GM18858 (cell line): ENCODE data around the gene SLC25A14.

ENCODE experiments used
- ATAC-seq: cut with Tn5 transposase; IDR thresholded peaks from one replicate; pipeline ENCODE4 v1.9.1; 2021; ENCODE audit not compliant: unreplicated experiment

SLC25A14 gene

DNA sequence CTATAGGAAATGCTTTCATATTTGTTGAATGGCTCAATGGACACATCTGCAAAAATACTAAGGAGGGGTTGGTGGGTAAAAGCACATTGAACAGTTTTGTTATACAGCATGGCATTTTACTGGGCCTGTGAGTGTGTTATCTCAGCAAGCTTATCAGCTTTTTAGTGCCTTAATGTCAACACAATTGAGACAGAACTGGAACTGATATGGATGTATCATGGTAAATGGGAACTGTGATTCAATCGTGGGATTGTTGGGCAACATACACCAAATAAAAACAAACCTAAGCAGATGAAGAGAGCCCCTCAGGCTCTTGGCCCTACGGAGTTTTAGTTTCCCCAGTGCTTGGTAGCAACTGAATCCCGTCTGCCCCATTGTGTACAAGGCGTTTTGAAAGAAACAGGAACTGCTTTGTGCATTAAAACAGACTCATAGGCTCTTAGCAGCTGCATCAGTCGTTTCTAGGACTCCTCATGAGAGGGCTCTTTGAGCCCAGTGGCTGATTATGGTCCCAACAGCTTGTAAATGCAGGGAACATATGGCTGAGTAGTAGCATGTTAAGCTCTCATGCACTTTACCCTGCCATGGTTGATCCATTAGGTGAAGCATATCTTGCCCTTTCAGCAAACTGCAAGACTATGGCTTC is 38.4 kb downstream of the SLC25A14 start:
- ATAC-seq = no peak

DNA sequence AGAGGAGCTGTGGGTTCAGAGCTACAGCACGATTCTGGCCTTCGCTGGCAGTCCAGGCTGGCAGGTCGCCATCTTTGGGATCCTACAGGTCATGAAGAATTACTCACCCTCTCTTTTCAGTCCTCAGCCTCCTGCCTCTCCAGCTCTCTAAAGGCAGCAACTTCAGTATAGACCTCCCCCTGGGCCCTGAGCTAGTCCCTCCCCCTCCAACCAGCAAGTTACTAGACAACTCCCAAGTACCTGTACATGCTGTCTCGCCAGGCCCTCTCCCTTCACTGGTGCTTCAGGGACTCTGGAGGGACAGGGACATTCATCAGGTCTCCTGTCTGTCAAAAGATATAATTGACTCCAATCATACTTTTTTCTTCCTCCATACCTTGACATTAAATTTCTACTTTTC is 45.8 kb downstream of the SLC25A14 start, which contains the start of gene GPR119:
GPR119 (minus strand) TSS at position 155 of the 400 bp plus-strand sequence. CDS start 227 bp downstream, outside the sequence.
- no peak for ATAC-seq

DNA sequence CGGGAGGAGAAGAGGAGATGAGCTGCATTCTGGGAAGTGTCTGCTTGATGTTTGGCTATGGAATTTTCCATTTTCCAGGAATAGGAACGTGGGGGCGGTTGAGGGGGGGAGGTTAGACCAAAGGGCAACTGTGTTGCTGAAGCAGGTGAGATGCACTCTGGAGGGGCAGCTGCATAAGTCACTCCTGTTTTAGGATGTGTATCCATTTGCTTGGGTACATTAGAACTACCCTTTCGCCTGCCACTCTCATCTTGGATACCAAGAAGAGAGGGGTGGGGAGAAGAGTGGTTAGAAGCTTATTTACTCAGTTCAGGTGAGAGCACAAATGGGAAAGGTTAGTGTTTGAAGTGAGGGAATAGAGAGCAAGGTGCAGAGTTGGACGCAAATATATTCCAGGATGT is 46.7 kb downstream of the SLC25A14 start:
- no peak for ATAC-seq

DNA sequence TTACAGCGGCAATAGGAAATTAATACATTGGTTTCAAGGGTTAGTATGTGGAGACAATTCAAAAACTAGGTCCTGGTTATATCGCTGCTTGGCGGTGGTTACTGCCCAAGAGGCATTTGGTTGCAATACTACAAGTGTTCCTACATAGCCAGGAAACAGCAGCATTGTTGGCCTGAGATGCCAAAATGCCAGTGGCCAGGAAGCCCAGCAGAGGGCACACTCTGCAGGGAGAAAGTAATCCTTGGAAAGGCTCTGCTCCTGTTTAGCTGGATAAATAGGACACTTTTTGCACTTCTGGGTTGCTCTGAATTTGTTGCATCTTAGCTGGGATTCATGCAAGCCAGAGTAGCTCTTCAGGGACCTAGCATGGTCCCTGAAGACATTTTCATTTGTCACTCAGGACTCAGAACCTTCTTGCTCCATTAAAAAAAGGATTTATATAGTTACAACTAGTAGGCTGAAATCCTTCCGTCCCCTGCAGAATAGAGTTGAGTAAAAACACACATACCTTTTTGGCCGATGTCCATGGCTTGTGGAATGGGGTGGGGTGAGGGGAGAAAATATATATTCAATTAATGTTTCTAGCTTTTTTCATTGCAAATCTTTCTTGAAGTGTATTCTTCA is 53.8 kb downstream of the SLC25A14 start:
- no peak for ATAC-seq

DNA sequence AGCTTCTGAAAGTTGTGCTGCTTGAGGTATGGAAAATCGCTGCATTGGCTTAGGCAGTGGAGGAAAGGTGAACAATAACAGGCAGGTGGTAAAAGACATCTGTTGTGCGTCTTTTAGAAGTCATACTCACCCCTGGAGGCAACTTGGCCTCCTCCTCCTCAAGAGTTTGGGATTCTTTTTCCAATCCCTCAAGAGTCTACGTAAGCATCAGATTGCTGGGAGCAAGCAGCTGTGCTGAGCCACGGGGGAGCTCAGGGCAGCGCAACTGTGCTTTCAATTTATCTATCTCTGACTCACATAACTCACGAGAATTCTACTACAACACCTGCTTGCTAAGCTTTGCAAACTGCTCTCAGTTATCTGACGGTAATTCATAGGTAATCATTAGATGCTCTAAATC is 55.6 kb downstream of the SLC25A14 start:
- ATAC-seq = no peak

DNA sequence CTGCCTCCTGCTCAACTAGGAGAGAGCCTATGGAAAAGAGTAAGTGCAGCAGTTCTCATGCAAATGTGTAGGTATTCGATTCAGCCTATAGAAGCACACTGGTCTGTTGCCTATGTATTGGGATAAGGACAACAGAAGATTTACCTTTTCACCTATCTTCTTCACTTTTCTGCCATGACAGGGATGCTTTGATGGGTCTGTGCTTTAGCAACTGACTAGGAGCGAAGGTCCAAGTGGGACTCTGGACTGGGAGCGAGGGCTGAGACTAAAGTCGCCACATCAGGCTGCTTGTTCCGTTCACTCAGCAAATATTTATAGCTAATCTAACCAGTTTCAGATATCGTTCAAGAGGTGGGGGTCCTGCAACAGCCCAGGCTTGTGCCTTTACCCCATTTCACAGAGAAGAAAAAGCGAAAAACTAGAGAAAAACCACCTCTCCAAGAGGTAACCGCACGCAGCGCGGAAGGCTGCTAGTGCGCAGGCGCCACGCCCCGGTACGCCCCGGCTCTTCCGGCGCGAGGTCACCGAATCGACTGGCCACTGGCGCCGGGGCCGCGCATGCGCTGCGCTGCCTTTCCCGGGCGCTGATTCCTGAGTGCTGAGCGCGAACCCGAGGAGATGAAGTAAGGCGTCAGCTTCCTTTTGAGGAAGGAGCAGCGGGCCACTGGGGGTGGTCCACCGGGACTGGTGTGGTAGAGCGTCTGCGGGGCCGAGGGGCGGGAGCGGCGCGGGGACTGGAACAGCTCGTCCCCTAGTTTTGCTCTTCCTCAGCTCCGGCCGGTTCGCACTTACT is 61.9 kb downstream of the SLC25A14 start, which contains the start of gene RBMX2:
RBMX2 (plus strand) TSS at position 573 of the 793 bp plus-strand sequence; CDS start at position 619, 46 bp downstream.
- ATAC-seq = peak; percentile 84

DNA sequence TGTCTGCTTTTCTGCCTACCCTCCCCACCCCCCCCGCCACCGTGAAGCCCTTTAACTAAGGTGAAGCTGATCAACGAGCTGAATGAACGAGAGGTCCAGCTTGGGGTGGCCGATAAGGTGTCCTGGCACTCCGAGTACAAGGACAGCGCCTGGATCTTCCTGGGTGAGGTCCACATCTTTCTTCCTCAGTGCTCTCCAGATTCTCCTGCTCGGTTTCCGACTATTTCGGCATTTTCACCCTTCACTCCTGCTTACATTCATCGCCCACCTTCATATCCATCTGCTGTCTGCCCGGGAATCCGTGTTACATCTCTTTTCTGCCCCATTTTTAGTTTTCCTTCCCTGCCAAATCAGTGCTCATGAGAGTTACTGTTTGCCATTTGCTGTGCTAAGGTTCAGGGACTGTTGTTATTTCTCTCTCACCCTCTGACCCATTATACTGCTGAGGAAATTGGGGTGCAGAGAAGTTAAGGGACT is 62.5 kb downstream of the SLC25A14 start:
- no peak for ATAC-seq

DNA sequence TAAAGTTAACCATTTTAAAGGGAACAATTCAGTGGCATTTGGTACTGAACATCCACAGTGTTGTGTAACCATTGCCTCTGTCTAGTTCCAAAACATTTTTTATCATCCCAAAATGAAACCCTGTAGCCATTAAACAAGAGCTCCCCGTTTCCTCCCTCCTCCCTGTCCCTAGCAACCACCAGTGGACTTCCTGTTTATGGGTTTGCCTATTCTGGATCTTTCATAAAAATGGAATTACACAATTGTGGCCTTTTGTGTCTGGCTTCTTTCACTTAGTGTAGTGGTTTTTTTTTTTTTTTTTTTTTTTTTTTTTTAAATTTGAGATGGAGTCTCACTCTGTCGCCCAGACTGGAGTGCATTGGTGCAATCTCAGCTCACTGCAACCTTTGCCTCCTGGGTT is 73.7 kb downstream of the SLC25A14 start:
- no peak for ATAC-seq

DNA sequence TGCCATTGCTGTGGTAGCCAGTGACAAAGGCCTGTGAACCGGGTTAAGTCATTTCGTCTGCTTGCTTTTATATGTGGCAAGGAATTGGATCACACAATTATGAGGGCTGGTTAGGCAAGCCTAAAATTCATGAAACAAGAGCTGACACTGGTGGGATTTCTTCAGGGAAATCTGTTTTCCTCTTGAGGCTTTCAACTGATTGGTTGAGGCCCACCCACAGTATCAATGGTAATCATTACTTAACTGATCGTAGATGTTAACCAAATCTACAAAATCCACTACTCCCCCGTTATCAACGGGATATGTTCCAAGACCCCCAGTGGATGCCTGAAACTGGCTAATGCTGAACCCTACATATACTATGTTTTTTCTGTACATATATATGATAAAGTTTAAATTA is 75.1 kb downstream of the SLC25A14 start:
- ATAC-seq = no peak

DNA sequence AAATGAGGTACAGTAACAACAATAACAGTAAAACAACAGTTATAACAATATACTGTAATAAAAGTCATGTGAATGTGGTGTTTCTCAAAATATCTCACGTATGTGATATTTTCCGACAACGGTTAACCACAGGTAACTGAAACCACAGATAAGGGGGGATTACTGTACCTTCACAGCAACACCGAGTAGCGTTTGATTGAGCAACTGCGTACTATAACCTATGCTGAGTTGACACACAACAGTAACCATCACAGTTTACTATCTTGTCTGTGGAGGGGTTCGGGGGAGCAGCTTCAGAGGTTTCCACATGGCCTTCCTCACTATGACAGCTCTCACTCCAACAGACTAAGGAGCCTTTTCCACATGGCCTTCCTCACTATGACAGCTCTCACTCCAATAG is 75.5 kb downstream of the SLC25A14 start:
- ATAC-seq = no peak

DNA sequence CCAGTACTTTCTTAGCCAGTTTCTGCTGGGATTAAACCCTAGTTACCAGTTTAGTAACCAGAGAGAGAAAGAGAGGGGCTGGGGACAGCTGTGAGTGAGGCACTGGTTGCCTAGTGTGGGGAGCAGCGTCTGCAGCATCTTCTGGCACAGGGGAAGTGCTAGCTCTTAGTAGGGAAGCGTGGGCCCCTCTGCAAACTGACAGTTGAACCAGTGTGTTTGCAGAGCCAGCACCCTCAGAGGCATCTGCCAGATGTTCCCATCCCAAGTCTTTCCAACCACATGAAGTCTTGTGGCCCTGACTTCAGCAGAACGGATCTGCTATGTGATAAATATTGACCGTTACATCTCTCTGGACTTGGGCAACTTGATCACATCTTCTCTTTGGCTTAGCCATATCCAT is 77.1 kb downstream of the SLC25A14 start:
- ATAC-seq = no peak

DNA sequence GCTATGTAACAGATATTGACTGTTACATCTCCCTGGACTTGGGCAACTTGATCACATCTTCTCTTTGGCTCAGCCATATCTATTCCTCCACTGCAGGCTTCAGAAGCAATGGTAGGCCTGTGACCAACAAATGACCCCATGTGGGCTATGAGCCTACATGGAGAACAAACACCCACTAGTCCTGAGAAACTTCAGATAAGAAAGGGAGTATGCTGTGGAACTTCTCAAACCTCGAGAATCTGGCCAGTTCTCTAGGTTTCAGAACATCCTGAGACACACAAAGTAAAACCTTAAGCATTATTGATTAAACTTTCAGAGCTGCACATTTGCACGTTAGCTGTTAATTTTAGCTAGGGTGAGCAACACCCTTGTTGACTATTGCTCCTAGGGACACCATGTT is 78.3 kb downstream of the SLC25A14 start:
- ATAC-seq = no peak

DNA sequence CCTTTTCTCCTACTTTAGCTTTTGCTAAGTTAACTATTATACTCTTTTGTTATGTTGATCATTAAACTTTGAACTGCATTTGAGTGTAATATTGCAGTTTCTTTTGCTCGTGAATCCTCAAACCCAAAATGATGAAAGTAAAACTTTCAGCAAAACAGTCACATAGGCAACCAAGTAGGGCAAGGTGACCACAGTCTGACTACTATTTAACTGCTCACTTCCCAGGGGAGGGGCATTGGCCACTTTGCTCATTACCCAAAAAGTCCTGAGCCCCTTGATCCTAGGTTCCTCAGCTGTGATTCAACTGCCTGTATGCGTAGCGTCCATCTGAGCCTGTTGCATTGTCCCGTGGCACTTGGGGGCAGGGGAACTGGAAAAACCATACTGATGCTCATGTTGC is 79.0 kb downstream of the SLC25A14 start:
- ATAC-seq = no peak

DNA sequence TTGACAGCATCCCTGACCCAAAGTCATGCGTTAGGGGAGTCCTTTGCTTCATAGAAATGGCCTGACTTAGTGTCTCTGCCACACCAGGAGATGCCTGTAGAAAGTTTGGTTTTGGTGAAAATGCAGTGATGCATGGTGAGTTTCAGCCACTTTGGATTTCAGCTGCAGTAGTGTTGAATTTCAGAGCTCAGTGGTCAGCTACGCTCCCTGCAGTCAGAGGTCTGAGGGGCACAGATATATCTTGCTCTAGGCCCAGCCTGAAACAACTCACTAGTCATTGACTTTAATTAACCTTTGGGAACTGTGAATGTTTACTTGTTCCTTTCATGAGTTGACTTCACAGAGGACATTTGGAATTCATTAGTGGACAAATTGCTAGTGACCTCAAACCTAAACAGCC is 79.5 kb downstream of the SLC25A14 start:
- no peak for ATAC-seq
